GM18907 (cell line): Measurements from ENCODE around the gene MYH6.

Source experiments
- ATAC-seq: cut with Tn5 transposase; IDR thresholded peaks from one replicate; pipeline ENCODE4 v1.9.1; 2021; ENCODE audit warnings: mild to moderate bottlenecking, moderate library complexity; ENCODE audit not compliant: unreplicated experiment

MYH6 gene

GRCh38 chr14:23339506-23340268 lies 68.4 kb downstream of the MYH6 start:
- no peak for ATAC-seq

GRCh38 chr14:23335623-23336022 lies 72.5 kb downstream of the MYH6 start:
- no peak for ATAC-seq
